HepG2 (cell line): ENCODE measurements around the gene FOXE3.

Experiments used
- CTCF ChIP-seq: sonication (generic); formaldehyde crosslinking; IDR thresholded peaks from 2 replicates; pipeline ENCODE4 v1.5.0; 2020; ENCODE audit warnings: mild to moderate bottlenecking, missing genetic modification reagents, moderate library complexity
- SNAPC5 ChIP-seq: sonication (generic); formaldehyde crosslinking; IDR thresholded peaks from 2 replicates; pipeline ENCODE4 v1.8.1; 2023; ENCODE audit warnings: mild to moderate bottlenecking, missing genetic modification reagents, borderline replicate concordance
- ZBTB44 ChIP-seq: sonication (generic); formaldehyde crosslinking; IDR thresholded peaks from 2 replicates; pipeline ENCODE4 v1.4.0; 2020; ENCODE audit warnings: missing genetic modification reagents
- TF ChIP-seq, protein P1 (sequence below): sonication (generic); formaldehyde crosslinking; IDR thresholded peaks from 2 replicates; pipeline ENCODE4 v1.4.0; 2020; ENCODE audit warnings: missing genetic modification reagents
- TF ChIP-seq, protein P2 (sequence below): sonication (generic); formaldehyde crosslinking; IDR thresholded peaks from 2 replicates; pipeline ENCODE4 v1.8.0; 2023; ENCODE audit warnings: mild to moderate bottlenecking, missing genetic modification reagents
- TF ChIP-seq, protein P3 (sequence below): IDR thresholded peaks from 2 replicates; pipeline ENCODE4 v1.6.1; 2016; ENCODE audit warnings: low read depth

- TF ChIP-seq, protein P1, sequence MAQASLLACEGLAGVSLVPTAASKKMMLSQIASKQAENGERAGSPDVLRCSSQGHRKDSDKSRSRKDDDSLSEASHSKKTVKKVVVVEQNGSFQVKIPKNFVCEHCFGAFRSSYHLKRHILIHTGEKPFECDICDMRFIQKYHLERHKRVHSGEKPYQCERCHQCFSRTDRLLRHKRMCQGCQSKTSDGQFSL (CRISPR knock-in tag), result no peak
- TF ChIP-seq SNAPC5 (CRISPR knock-in tag) (no peak), ZBTB44 (CRISPR knock-in tag) (no peak), CTCF (no peak)
- TF ChIP-seq, protein P2, sequence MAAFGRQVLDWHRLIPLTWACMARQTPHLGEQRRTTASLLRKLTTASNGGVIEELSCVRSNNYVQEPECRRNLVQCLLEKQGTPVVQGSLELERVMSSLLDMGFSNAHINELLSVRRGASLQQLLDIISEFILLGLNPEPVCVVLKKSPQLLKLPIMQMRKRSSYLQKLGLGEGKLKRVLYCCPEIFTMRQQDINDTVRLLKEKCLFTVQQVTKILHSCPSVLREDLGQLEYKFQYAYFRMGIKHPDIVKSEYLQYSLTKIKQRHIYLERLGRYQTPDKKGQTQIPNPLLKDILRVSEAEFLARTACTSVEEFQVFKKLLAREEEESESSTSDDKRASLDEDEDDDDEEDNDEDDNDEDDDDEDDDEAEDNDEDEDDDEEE (CRISPR knock-in tag), result no peak
- TF ChIP-seq, protein P3, sequence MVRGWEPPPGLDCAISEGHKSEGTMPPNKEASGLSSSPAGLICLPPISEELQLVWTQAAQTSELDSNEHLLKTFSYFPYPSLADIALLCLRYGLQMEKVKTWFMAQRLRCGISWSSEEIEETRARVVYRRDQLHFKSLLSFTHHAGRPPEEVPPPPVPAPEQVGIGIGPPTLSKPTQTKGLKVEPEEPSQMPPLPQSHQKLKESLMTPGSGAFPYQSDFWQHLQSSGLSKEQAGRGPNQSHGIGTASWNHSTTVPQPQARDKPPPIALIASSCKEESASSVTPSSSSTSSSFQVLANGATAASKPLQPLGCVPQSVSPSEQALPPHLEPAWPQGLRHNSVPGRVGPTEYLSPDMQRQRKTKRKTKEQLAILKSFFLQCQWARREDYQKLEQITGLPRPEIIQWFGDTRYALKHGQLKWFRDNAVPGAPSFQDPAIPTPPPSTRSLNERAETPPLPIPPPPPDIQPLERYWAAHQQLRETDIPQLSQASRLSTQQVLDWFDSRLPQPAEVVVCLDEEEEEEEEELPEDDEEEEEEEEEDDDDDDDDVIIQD (CRISPR knock-in tag), result no peak
These were observed 27.6 kb downstream of the FOXE3 start for GRCh38 chr1:47443530-47444296.
